NCI-H1105 treated with DMSO at 0.1 percent for 48 hours (cell line): Measurements from ENCODE around the gene RFX8.
A peak's percentile ranks its signal among the peaks of the same experiment; 100 is the strongest.
"Not testable (repeated sequence)": the region's sequence is repeated elsewhere in the genome, so short reads cannot be mapped to it uniquely, and the experiment has no call there.

ENCODE experiments used
- DNase-seq: peaks from one replicate; lab custom pipeline; 2025; lab: John Stamatoyannopoulos, UW

The RFX8 gene

GRCh38 chr2:101440127-101440738, 34.7 kb downstream of the RFX8 start:
- DNase-seq: no peak

- DNase-seq: no peak
Observed at GRCh38 chr2:101439716-101440115, 35.2 kb downstream of the RFX8 start.

- DNase-seq: not testable (repeated sequence)
Observed at GRCh38 chr2:101438555-101438954, 36.4 kb downstream of the RFX8 start.

- no peak for DNase-seq
Observed at GRCh38 chr2:101435001-101435862, 39.7 kb downstream of the RFX8 start.

- DNase-seq: no peak
Observed at GRCh38 chr2:101433465-101433864, 41.4 kb downstream of the RFX8 start.

GRCh38 chr2:101432411-101433181, 42.3 kb downstream of the RFX8 start:
- DNase-seq: no peak

GRCh38 chr2:101431486-101431885, 43.4 kb downstream of the RFX8 start:
- no peak for DNase-seq

- no peak for DNase-seq
Observed at GRCh38 chr2:101430156-101430555, 44.8 kb downstream of the RFX8 start.

- no peak for DNase-seq
Observed at GRCh38 chr2:101429453-101429852, 45.5 kb downstream of the RFX8 start.

- no peak for DNase-seq
Observed at GRCh38 chr2:101428422-101429176, 46.3 kb downstream of the RFX8 start.

- DNase-seq: no peak
Observed at GRCh38 chr2:101427743-101428142, 47.2 kb downstream of the RFX8 start.

GRCh38 chr2:101427240-101427639, 47.7 kb downstream of the RFX8 start:
- no peak for DNase-seq

GRCh38 chr2:101426822-101427221, 48.1 kb downstream of the RFX8 start:
- no peak for DNase-seq

GRCh38 chr2:101420623-101421022, 54.3 kb downstream of the RFX8 start:
- no peak for DNase-seq

GRCh38 chr2:101419096-101419663, 55.7 kb downstream of the RFX8 start:
- DNase-seq: peak; percentile 48

- no peak for DNase-seq
Observed at GRCh38 chr2:101418460-101419095, 56.3 kb downstream of the RFX8 start.

GRCh38 chr2:101416609-101417008, 58.3 kb downstream of the RFX8 start:
- no peak for DNase-seq

- no peak for DNase-seq
Observed at GRCh38 chr2:101415884-101416283, 59.0 kb downstream of the RFX8 start.

- DNase-seq: no peak
Observed at GRCh38 chr2:101415220-101415619, 59.7 kb downstream of the RFX8 start.

GRCh38 chr2:101412092-101412694, 62.7 kb downstream of the RFX8 start:
- no peak for DNase-seq

- DNase-seq: no peak
Observed at GRCh38 chr2:101410746-101411145, 64.2 kb downstream of the RFX8 start.
